Ectodermal cell (in vitro differentiated cells): ENCODE measurements around the gene THAP8.
A peak's percentile ranks its signal among the peaks of the same experiment; 100 is the strongest.
"Not testable (repeated sequence)": the region's sequence is repeated elsewhere in the genome, so short reads cannot be mapped to it uniquely, and the experiment has no call there.

Source experiments
- H3K27ac ChIP-seq: 2 replicates; pipeline ENCODE4 v1.7.0; 2013; ENCODE audit warnings: mild to moderate bottlenecking, low read depth, low read length; ENCODE audit not compliant: insufficient read depth, poor library complexity, severe bottlenecking
- H3K27me3 ChIP-seq: 2 replicates; pipeline ENCODE4 v1.7.0; 2013; ENCODE audit warnings: mild to moderate bottlenecking, low read length; ENCODE audit not compliant: insufficient read depth, control insufficient read depth, poor library complexity, severe bottlenecking
- H3K36me3 ChIP-seq: one replicate; pipeline ENCODE4 v1.7.0; 2013; ENCODE audit warnings: low read length; ENCODE audit not compliant: control insufficient read depth, insufficient read depth
- H3K4me1 ChIP-seq: one replicate; pipeline ENCODE4 v1.7.0; 2013; ENCODE audit warnings: low read length; ENCODE audit not compliant: control insufficient read depth, insufficient read depth
- H3K4me3 ChIP-seq: 2 replicates; pipeline ENCODE4 v1.7.0; 2013; ENCODE audit warnings: low read depth, low read length, control low read depth; ENCODE audit not compliant: insufficient read depth
- H3K9me3 ChIP-seq: 2 replicates; pipeline ENCODE4 v1.7.0; 2013; ENCODE audit warnings: mild to moderate bottlenecking, low read length, moderate library complexity; ENCODE audit not compliant: control insufficient read depth
- WGBS, 2 experiments: methylation state at CpG; one replicate each; pipeline ENCODE4 v1.1.7; 2013; ENCODE audit warnings: missing lambda C conversion rate in 2 of 2; 5-methylcytosine and 5-hydroxymethylcytosine counted together

THAP8 gene

GRCh38 chr19:36068810-36069499 lies 14.9 kb upstream of the THAP8 start:
- WGBS, 2 experiments = 96 to 98% methylated on average over 54 to 56 of the region's 57 CpGs

GRCh38 chr19:36067681-36068080 lies 13.6 kb upstream of the THAP8 start:
- H3K36me3 ChIP-seq = peaks cover 39% of the 10 kb centered on the region
- H3K27ac ChIP-seq = no peak overlapping the region
- 93 to 95% methylated on average over 11 of the region's 11 CpGs for WGBS, 2 experiments
- H3K27me3 ChIP-seq = no peaks in the 10 kb centered on the region
- H3K4me1 ChIP-seq = no peaks in the 10 kb centered on the region
- H3K4me3 ChIP-seq = no peak overlapping the region
- no peaks in the 10 kb centered on the region for H3K9me3 ChIP-seq

More at GRCh38 chr19:36068810-36069499, 14.9 kb upstream of the THAP8 start:
- H3K4me1 ChIP-seq, H3K4me3 ChIP-seq, H3K27me3 ChIP-seq, H3K27ac ChIP-seq, H3K9me3 ChIP-seq: not testable (repeated sequence)
- peaks cover 39% of the 10 kb centered on the region for H3K36me3 ChIP-seq

GRCh38 chr19:36064826-36065225 lies 10.7 kb upstream of the THAP8 start:
- Histone ChIP-seq H3K27me3 (no peaks in the 10 kb centered on the region), H3K9me3 (no peaks in the 10 kb centered on the region), H3K36me3 (peaks cover 40% of the 10 kb centered on the region), H3K4me1 (no peaks in the 10 kb centered on the region), H3K27ac (no peak overlapping the region), H3K4me3 (no peak overlapping the region)
- 89 to 96% methylated on average over 8 of the region's 8 CpGs for WGBS, 2 experiments

- H3K9me3 ChIP-seq = no peaks in the 10 kb centered on the region
- H3K27ac ChIP-seq = no peak overlapping the region
- WGBS, 2 experiments = 87 to 95% methylated on average over 2 of the region's 2 CpGs
- no peak overlapping the region for H3K4me3 ChIP-seq
- H3K4me1 ChIP-seq = no peaks in the 10 kb centered on the region
- H3K27me3 ChIP-seq = no peaks in the 10 kb centered on the region
- peaks cover 26% of the 10 kb centered on the region for H3K36me3 ChIP-seq
Measured at GRCh38 chr19:36061367-36061766, 7.3 kb upstream of the THAP8 start.

GRCh38 chr19:36060430-36060829 lies 6.3 kb upstream of the THAP8 start:
- Histone ChIP-seq H3K4me3 (no peak overlapping the region), H3K9me3 (no peaks in the 10 kb centered on the region), H3K27me3 (no peaks in the 10 kb centered on the region), H3K27ac (no peak overlapping the region), H3K4me1 (peaks cover 3% of the 10 kb centered on the region), H3K36me3 (peaks cover 21% of the 10 kb centered on the region)
- WGBS, 2 experiments = 86 to 92% methylated on average over 4 of the region's 4 CpGs

- Histone ChIP-seq H3K36me3 (peaks cover 21% of the 10 kb centered on the region), H3K4me1 (peaks cover 4% of the 10 kb centered on the region), H3K4me3 (no peak overlapping the region), H3K27ac (no peak overlapping the region), H3K27me3 (no peaks in the 10 kb centered on the region), H3K9me3 (no peaks in the 10 kb centered on the region)
- WGBS, 2 experiments = 92 to 97% methylated on average over 6 of the region's 6 CpGs
Measured at GRCh38 chr19:36059180-36059910, 5.3 kb upstream of the THAP8 start.

GRCh38 chr19:36058481-36059179 lies 4.5 kb upstream of the THAP8 start:
- Histone ChIP-seq H3K4me1 (peaks cover 4% of the 10 kb centered on the region), H3K36me3 (peaks cover 21% of the 10 kb centered on the region), H3K4me3 (no peak overlapping the region), H3K9me3 (no peaks in the 10 kb centered on the region), H3K27ac (no peak overlapping the region), H3K27me3 (no peaks in the 10 kb centered on the region)
- WGBS, 2 experiments = 94 to 96% methylated on average over 12 of the region's 12 CpGs

DNA sequence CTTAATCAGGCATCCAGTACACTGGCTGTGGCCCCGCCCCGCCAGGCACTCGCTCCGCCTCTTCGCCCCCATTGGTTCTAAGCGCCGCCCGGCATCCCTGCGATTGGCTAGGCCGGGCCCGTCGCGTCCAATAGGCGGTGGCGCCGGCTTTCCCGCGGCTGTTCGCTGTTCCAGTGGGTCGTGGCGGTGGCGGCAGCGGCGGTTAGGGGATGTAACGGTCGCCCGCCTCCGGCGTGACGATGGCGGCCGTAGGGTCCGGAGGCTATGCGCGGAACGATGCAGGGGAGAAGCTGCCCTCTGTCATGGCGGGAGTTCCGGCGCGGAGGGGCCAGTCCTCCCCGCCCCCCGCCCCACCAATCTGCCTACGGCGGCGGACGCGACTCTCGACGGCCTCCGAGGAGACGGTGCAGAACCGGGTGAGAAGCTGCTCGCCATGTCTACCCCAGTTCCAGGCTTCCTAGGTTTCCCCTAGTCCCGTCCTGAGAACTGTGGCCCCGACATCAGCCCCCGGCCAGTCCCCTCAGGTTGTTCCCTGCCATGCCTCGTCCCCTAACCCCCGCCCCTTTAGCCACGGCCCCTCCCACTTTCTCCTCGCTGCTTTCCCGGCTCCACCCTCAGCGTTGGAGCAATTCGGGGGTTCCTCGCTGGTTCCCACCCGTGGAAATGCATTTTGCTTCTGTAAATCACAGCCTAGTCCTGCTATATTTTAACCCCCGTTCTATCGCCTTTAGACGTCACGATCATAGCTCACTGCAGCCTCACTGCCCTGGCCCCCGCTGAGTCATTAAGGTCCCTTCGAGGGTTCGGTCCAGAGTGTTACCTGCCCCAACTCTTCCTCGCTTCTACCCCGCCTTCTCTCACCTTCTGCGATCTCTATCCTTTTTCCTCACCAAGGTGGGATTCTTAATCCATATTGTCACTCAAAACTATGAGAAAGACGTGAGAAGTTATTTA lies 925 bp upstream of the THAP8 start, which contains the start of gene WDR62:
WDR62 (plus strand) TSS at position 165 of the 954 bp plus-strand sequence; CDS start at position 240, 75 bp downstream.
- WGBS, 2 experiments = 1% methylated on average over 76 of the region's 76 CpGs
- Histone ChIP-seq H3K36me3 (peaks cover 6% of the 10 kb centered on the region), H3K27ac (peak within 1 kb of the TSS; percentile 93), H3K9me3 (no peaks in the 10 kb centered on the region), H3K4me1 (peaks cover 4% of the 10 kb centered on the region), H3K27me3 (no peaks in the 10 kb centered on the region), H3K4me3 (peak within 1 kb of the TSS; percentile 70)

DNA sequence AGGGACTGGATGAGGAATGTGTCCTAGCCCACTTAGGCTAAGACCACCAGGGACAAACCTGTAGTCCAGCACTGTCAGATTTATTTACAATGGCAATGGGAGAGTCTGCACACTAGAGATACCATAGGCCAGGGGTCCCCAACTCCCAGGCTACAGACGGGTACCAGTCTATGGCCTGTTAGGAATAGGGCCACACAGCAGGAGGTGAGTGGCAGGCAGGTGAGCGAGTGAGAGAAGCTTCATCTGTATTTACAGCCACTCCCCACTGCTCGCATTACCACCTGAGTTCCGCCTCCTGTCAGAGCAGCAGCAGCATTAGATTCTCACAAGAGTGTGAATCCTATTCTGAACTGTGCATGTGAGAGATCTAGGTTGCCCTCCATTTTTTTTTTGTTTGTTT lies 2.4 kb downstream of the THAP8 start:
- no peaks in the 10 kb centered on the region for H3K27me3 ChIP-seq
- 69 to 72% methylated on average over 4 of the region's 4 CpGs for WGBS, 2 experiments
- no peak overlapping the region for H3K27ac ChIP-seq
- no peaks in the 10 kb centered on the region for H3K36me3 ChIP-seq
- peaks cover 4% of the 10 kb centered on the region for H3K4me1 ChIP-seq
- no peaks in the 10 kb centered on the region for H3K9me3 ChIP-seq
- no peak overlapping the region for H3K4me3 ChIP-seq
